Activated CD8-positive, alpha-beta memory T cell treated with anti-CD3 and anti-CD28 coated beads for 24 hours (primary cell): Measurements from ENCODE around the gene SH3PXD2A.

ENCODE experiments used
- DNase-seq: peaks from one replicate; pipeline ENCODE4 v3.0.0-alpha.2; 2020

The SH3PXD2A gene

GRCh38 chr10:103552856-103553742, 302.3 kb downstream of the SH3PXD2A start:
- DNase-seq = no peak

- DNase-seq = no peak
Measured at GRCh38 chr10:103551619-103552602, 303.5 kb downstream of the SH3PXD2A start.

- DNase-seq = no peak
Measured at GRCh38 chr10:103550229-103550628, 305.1 kb downstream of the SH3PXD2A start.

GRCh38 chr10:103549349-103549685, 306.1 kb downstream of the SH3PXD2A start:
- DNase-seq = no peak

DNA sequence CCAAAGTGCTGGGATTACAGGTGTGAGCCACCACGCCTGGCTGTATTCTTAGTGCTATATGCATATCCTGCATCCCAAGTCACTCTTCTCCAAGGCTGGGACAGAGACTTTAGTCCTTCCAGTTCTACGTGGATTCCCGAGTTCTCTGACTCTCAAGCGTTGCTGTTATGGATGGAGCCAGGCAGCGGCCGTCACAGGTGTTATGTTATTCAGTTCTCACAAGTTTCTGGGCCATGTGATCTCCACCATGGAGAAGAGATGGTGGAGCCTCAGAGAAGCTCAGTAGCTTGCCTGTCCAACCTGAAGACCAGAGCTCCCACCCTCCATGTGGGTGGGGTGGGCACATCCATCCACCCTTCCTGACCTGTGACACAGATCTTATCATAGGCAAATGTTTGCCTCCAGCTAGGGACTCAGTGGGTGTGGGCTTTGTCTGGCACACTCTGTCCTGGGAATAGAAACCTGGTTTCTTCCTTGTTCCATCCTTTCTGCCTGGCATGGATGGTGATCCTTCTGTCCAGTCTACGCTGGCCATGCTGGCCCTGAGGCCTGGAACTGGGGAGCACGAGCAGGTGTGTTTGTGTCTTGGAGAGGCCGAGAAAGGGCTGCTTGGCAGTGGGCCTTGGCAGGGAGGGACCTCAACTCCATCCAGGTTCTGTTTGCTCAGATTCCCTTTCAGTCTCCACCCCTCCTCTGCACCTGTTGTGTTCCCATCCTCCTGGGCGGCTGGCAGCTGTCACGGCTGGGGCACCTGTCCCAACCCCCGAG, 306.6 kb downstream of the SH3PXD2A start:
- peak; percentile 19 for DNase-seq

DNA sequence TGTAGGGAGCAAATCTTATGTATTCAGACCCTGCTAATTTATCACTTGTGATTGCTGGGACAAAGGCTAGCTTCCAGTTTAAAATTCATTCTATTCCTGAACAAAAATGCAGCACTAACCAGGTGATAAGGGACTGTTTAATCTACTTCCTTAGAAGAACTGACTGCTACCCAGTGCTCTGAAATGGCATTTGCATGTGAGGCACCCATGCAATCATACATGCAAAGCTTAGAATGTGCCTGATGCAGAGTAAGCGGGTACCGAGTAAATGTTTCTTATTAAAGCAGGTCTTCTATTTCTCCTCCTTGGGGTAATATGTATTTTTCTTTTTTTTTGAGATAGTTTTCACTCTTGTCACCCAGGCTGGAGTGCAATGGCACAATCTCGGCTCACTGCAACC, 307.4 kb downstream of the SH3PXD2A start:
- no peak for DNase-seq

DNA sequence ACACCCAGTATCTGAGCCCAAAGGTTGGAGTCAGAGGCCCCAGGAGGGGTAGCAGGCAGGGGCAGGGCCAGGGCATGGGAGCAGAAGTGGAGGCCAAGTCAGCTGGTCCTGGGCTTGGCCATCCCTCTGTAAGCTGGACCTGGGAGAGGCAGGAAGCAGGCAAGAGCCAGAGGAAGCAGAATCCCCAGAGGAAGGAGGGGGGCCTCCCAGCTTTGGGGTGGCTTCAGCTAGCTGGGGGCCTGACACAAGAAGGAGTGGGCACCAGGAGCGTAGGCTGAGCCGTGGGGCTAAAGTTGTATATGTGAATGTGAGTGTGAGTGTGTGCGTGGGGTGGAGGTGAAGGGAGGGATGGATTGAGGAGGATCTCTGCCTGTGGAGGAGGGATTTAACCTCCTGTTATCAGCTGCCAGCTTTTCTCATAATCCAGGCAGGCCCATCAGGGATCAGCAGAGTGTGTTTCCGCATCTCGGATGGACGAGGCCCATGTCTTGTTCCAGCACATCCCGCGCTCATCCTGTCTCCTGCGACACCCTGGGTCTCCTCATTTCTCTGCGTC, 307.9 kb downstream of the SH3PXD2A start:
- peak; percentile 47 for DNase-seq

DNA sequence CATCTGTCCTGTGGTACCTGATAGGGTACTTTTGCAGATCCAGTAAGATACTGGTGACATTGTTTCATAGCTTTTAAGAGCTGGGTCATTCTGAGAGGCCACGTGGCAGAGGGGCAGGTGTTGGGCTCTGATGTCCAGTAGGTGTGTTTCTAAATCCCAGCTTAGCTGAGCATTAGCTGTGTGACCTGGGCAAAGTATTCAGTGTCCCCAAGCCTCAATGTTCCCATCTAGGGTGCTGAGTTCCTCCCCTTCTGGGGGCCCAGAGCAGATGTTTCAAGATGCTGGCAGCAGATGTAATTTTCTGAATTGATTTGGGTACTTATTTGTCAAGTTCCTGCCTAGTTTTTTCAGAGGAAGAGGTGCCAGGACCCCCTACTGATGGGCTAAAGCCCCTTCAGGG, 309.0 kb downstream of the SH3PXD2A start:
- peak; percentile 38 for DNase-seq

GRCh38 chr10:103545771-103546281, 309.6 kb downstream of the SH3PXD2A start:
- DNase-seq = no peak

DNA sequence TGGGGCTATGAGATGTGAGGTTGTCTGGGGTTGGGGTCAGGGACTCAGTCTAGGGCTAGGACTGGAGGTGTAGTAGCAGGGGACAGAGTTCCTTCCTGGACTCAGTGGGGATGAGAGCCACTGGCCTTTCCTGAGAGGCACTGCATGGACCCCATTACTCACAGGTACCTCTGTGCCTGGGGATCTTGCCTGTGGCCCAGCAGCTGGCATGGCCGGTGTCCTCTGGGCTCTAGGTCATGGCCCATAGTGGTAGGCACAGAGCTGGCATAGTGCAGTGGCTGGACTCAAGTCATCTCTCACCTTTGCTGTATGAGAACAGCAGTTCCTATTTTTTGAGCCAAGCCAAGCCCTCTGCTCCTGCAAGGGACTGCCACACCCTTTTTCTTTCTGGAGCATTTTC, 310.0 kb downstream of the SH3PXD2A start:
- peak; percentile 46 for DNase-seq

- DNase-seq = no peak
Measured at GRCh38 chr10:103544657-103545310, 310.6 kb downstream of the SH3PXD2A start.
